G401 (cell line): Measurements from ENCODE around the gene EXOSC9. TPM values are rescaled to one million over a fixed set of nuclear protein-coding genes. Genes with fewer than 3 reads are reported as not detected.

Source experiments
- DNase-seq: peaks from one replicate; pipeline ENCODE4 v3.0.0-alpha.2; 2015; ENCODE audit warnings: low spot score
- in situ Hi-C: cut with HindIII; loops from 2 replicates; pipeline ENCODE4 v1.10.0; 2016; ENCODE audit warnings: low sequenced_read_pairs, mixed read lengths
- total RNA-seq: library from RNA; depleted of rRNA; stranded (reverse); fragments of >200 nt; shearing (Covaris generic); gene quantifications from 2 replicates; pipeline ENCODE4 v1.2.3, GENCODE V29; 2014; rRNA removed

EXOSC9 gene
- total RNA-seq, 1 experiment from 2014 or later, result 87.3 TPM

DNA sequence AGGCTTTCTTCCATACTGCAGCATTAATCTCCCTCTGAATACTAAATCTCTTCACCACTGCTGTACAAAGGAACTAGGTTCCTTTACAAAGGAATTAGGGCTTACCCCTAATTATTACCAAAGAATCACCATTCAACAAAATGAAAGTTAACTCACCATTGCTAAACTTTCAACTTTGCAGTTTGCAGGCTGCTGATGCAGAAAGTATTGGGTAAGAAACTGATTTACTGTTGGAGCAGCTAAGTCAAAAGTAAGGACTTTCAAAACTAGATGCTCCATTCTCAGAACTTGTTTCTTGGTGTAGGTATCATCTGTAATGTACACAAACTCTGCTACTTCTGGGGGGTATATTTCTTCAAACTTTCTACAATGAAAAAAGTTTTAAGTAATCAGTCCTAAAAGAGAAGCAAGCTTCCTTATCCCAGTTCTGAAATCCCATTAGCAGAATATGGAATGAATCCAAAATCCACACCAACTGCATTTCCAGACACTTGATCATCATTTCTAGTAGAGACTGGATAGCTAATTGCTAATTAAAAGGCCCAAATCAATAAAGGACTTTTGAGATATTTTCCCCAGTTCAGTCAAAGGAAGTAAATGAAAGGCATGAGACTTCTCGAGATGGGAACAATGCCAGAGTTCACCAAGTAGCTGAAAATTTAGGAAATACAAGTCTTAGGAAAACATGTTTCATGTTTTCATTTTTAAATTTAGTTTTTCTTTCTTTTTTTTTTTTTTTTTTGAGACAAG, 18.3 kb downstream of the EXOSC9 start:
- in situ Hi-C loops, result no loop called here
- DNase-seq, result no peak

DNA sequence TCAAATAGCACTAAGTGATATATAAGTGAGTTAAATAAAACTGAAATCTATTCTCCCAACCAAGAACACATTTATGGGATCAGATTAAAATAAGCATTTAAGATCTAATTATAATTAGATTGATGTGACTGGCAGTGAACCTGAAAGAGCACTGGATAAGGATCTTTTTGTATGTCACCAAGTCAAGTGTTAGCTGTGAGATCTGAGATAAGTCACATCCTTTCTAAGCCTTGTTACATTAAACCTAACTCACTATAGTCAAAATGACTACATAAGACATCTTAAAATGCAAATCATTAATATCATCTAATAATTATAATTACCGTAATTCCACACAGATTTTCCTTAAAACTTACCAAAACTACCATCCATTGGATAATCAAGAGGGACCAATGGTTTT, 20.9 kb downstream of the EXOSC9 start:
- DNase-seq, result no peak
- in situ Hi-C loops, result no loop called here

DNA sequence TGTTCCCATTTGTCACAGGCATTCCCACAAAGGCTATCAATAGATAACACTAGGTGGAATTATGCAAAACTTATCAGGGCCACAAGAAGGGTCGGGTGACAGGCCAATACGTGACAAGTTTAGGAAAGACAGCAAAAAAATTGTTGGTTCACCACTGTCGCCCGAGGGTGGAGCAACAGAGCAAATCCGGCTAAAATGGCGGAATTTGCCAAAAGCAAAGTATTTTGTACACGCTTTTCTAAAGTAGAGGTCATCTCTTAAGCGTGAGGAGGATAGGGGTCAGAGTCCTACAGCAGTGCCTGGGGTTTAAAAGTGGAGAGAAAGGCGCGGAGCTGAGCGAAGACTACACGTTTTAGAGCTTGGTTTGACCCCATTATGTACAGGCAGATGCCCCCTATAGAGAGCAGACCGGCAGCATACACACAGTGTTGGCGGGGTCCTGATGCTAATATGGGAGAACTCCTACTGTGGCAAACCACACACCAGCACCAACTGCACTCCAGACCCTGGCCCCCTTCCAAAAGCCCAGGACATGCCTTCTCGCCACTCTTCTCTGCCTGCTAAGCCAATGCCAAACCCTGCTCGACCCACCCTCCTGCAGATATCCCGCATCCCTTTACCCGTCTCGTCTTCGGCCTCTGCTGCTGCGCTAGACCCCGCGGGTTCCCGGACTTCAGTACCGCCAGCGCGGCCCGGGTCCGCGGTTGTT, 21.8 kb downstream of the EXOSC9 start:
- peak; percentile 13 for DNase-seq
- in situ Hi-C loops, result no loop called here

DNA sequence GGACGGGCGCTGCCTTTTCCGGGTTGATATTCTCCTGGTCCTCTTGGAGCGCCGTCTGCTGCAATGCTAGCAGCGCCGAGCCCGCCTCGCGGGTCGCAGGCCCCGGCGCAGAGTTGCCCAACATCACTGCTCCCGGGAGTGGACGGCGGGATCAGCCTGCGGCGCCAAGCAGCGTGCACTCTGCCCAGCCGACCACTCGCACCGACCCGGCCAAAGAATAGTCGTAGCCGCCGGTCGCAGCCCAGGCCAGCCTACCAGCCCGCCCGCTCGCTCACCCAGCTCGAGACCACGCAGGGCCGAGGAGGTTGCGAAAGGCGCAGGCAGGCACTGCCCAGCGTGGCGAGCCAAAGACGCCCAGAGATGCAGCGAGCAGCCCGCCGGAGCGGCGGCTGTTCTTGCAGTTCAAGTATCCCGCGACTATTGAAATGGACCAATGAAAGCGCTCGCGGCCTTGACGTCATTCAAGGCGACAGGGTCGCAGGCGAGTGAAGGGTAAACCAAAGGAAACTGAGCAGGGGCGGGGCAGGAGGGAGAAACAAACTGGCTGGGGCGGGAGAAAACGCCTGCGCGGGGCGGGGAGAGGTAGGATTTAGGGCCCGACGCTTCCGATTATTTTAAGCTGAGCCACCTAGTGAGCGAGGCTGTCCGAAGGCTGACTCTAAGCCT, 22.5 kb downstream of the EXOSC9 start, which contains the start of gene CCNA2:
TSS of gene CCNA2 (minus strand) at position 379 of the 666 bp plus-strand sequence. CDS start at position 124, 255 bp downstream.
- peak; percentile 99 for DNase-seq
- in situ Hi-C loops, result no loop called here

DNA sequence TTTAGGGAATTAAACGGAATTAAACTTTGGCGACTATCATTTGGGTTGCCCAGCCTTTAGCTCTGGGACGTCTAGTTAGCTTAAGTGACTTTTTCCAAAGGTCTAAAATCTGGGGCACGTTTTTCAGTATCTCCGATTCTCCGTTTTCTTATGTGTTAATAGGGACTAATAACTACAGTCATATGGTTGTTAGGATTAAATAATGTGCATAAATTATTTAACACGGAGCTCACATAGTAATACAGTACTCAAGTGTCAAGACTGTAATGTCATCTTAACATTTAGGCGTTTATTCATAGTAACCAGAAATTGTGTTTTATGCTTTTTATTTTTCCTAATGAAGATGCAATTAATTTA, 23.0 kb downstream of the EXOSC9 start:
- in situ Hi-C loops, result no loop called here
- DNase-seq, result no peak

DNA sequence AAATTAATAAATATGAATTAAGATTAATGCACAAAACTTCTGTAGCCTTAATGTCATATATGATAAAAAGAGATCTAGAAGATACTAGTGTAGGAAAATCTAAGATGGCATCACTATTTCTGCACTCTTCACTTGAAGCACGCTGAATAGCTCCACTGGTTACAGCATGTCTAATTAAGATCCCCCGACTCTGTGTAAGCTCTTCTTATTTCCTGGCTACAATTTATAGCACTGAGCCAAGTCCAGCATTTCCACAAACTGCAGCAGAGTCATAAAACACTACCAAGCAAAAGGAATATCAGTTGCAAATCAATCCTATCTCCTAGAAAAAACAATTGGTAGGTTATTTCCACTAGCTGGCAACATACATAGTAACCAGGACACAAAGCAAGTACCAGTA, 23.8 kb downstream of the EXOSC9 start:
- in situ Hi-C loops, result no loop called here
- peak; percentile 40 for DNase-seq

DNA sequence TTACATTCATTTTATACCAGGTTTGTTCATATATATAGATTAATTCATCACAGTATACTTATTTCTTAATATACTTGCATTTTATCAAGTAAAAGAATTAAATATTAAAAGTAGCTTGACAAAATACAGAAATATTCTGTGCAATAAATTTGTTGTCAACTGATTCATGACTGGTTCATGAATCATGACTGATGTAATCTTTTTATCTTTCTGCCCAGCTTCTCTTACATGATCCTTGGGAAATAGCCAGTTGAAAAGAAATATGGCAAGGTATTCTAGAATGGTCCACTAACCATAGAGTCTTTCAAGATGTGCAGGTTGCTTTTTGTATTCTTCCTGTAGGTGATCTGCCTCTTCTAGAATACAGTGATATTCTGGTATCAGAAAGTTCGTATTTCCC, 26.7 kb downstream of the EXOSC9 start:
- in situ Hi-C loops, result no loop called here

DNA sequence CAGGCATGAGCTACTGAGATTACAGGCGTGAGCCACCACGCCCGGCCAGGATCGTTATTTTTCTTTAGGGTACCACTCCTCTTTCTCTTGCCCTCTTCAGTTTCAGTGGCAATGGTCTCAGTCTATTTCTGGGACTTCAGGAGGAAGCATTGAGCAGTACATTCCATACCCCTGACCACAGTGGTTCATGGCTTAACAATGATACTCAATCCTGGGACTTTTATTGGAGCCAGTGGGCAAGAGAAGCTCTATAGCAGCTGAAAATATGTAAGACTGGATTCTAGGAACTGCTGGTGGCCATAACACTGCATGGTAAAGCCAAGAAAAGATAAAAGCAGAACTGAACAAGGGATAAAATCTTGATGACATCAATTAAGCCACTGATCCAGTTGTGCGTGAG, 28.4 kb downstream of the EXOSC9 start:
- no peak for DNase-seq
- in situ Hi-C loops, result no loop called here

More for the DNA sequence above, 26.7 kb downstream of the EXOSC9 start:
- DNase-seq, result no peak

DNA sequence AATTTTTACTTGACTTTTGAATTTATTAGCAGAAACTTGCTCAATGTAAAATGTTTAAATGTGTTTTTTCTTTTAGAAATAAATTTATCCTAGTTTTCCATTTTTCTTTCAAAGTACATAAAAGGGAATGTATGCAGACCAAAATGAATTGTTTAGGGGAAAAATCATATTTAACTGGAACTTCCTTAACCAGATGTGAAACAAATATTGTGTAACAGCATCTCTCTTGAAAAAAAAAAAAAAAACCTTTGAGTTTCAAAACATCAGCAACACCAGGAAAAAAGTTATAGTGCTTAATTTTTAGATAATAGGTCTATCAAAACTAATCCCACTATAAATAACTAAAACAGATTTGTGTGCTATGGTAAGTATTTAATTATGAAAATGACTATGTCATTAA, 37.0 kb downstream of the EXOSC9 start:
- no peak for DNase-seq
- in situ Hi-C loops, result no loop called here

DNA sequence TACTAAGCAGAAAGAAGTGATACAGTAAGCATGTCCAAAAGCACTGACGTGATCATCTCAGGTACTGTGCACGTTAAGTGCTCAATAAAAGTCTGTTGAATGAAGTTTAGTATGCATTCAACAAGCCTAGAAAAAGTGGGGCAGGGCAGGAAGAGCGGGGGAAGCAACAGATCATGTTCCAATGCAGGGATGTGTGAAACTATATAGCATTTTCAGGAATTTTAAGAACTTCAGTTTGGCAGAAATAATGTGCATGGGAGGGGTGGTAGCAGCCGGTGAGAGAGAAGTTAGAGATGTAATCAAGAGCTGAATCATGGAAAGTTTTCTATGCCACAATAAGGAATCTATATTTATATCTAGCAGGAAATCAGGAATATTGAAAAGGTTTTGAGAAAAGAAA, 41.7 kb downstream of the EXOSC9 start:
- DNase-seq, result no peak
- in situ Hi-C loops, result no loop called here

DNA sequence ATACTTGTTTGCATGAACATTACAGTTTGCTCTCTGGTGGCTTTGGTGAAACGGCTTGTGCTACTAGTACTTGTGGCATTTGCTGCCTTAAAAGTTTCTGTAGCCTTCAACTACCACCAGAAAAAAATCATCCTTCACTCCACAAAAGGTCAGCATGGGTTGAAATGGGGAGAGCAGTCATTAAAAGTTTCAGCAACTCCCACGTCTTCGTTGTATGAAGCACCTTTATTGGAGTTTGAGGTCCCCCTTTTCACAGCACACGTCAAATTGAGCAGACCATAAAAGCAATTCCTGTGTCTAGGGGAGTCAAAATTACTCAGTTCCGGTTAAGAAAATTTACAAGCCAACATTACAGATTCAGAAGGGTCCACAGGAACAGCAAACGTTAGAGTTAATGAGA, 45.5 kb downstream of the EXOSC9 start:
- no peak for DNase-seq
- in situ Hi-C loops, result no loop called here

DNA sequence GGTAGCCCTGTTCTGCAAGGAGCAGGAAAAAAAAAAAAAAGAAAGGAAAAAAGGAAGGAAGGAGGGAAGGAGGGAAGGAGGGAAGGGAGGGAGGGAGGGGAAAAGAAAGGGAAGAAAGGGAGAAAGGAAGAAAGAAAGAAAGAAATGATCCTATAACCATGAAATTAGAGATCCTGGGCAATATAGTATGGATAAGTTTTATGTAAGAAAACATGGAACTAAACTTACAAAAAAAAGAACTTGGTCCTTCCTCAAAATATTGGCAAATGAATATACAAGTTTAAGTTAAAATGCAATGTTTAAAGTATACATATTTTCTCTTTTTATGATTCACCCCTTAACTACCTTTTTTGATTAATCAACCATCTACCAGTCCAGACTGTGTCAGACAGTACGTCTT, 50.2 kb downstream of the EXOSC9 start:
- in situ Hi-C loops, result no loop called here
- DNase-seq, result no peak

DNA sequence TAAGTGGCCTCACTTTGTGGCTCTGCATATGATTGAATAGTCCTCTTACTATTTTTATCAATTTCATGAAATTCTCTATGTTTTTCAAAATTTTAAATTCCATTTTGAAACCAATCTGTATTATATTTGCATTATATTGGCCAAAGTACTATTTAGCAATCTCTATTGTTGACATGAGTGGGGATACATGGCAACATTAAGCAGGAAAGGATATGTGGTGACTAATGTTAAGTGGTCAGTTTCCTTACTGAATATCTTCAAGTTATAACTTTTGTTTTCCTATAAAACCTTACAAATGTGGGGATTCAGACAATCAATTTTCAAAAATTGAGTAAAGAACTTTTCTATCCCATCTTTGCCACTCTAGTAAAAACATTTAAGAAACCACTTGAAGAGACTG, 59.0 kb downstream of the EXOSC9 start:
- in situ Hi-C loops, result no loop called here
- DNase-seq, result no peak

DNA sequence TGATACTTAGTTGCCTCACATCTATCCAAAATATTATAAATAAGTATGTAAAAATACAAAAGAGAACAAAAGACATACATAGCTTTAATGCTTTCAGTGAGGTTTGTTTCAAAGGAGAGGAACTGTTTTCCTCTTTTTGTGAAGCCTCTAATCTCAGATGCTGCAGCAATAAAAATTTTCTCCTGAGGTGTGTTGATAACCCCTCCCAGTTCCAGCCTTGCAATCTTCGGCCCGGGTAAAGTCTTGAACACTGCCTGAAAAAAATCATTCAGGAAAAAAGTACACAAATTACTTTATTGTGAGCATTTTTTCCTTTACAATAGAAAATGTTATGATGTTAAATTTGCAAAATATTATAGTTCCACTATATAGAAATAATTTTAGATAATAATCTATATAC, 60.3 kb downstream of the EXOSC9 start:
- DNase-seq, result no peak
- in situ Hi-C loops, result no loop called here

DNA sequence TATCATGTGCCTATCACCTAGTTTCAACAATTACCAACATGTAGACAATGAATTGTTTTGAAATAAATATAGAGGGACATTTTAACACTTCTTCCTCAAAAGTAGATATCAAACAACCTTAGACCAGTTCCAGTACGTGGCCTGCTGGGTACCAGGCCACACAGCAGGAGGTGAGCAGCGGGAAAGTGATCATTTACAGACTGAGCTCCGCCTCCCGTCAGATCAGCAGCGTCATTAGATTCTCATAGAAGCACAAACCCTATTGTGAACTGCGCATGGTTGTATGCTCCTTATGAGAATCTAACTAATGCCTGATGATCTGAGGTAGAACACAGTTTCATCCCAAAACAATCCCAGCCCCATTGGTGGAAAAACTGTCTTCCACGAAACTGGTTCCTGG, 62.7 kb downstream of the EXOSC9 start:
- peak; percentile 5 for DNase-seq
- in situ Hi-C loops, result no loop called here

Other genes starting within 250 kb of the EXOSC9 start
- 153 and 171 TPM in 2 replicates for gene ANXA5, start 104.3 kb upstream of the EXOSC9 start, total RNA-seq
- not detected in 2 replicates for gene SMIM43, start 36.2 kb upstream of the EXOSC9 start, total RNA-seq
- gene CCNA2, start 22.6 kb downstream of the EXOSC9 start, total RNA-seq, result 167 and 209 TPM in 2 replicates
- 13.7 and 18.5 TPM in 2 replicates for gene BBS7, start 69.2 kb downstream of the EXOSC9 start, total RNA-seq
- gene TRPC3, start 150.7 kb downstream of the EXOSC9 start, total RNA-seq, result not detected in 2 replicates